Psoas muscle (tissue), 8 donors: ENCODE results near the gene TRIM15. TPM values are rescaled to one million over a fixed set of nuclear protein-coding genes. Genes with fewer than 3 reads are reported as not detected.
A peak's percentile ranks its signal among the peaks of the same experiment; 100 is the strongest.

Experiments used
- ATAC-seq, 4 donors: fragments of 200-7000 bp; cut with Tn5 transposase; one replicate each; pipeline ENCODE4 v1.9.1; 2020; ENCODE audit warnings: moderate library complexity in 3 of 4, mild to moderate bottlenecking in 2 of 4
- DNase-seq, 2 donors: peaks; one replicate each; pipeline ENCODE4 v3.0.0-alpha.2; 2020
- H3K27ac ChIP-seq: fragments of 200-600 bp; one replicate; pipeline ENCODE4 v1.8.0; 2022
- H3K27me3 ChIP-seq, 3 donors: fragments of 200-600 bp in 1 of 3; one replicate each; pipeline versions ENCODE4 v1.6.1 to v1.8.0; 2013 to 2022; ENCODE audit warnings: low read length in 2 of 3, mild to moderate bottlenecking in 2 of 3, moderate library complexity in 1 of 3; ENCODE audit not compliant: insufficient read depth in 3 of 3
- H3K36me3 ChIP-seq, 2 donors: fragments of 200-600 bp in 1 of 2; one replicate each; pipeline versions ENCODE4 v1.6.1 to v1.8.0; 2013 to 2022; ENCODE audit warnings: low read depth in 1 of 2, mild to moderate bottlenecking in 1 of 2, moderate library complexity in 1 of 2; ENCODE audit not compliant: insufficient read depth in 1 of 2
- H3K4me1 ChIP-seq: fragments of 200-600 bp; one replicate; pipeline ENCODE4 v1.8.0; 2022
- H3K4me3 ChIP-seq: fragments of 200-600 bp; one replicate; pipeline ENCODE4 v1.8.0; 2022; ENCODE audit warnings: mild to moderate bottlenecking
- H3K9me3 ChIP-seq: fragments of 200-600 bp; one replicate; pipeline ENCODE4 v1.8.0; 2022
- CTCF ChIP-seq: fragments of 200-600 bp; IDR thresholded peaks from one replicate; pipeline ENCODE4 v1.8.0; 2022; ENCODE audit warnings: antibody characterized with exemption
- WGBS, 3 donors: extraction: QIAGEN DNeasy Blood & Tissue Kit; methylation state at CpG; one replicate each; pipeline versions ENCODE4 v1.1.6 to v1.1.7; 2013; 5-methylcytosine and 5-hydroxymethylcytosine counted together
- intact Hi-C, 2 donors: fragments of 100-400 bp; cut with DNase I; formaldehyde crosslinking; loops; one replicate each; pipeline versions ENCODE4 v1.11.0 to v1.14.2; 2022
- polyA plus RNA-seq, 3 donors: library from polyadenylated mRNA; stranded (reverse); fragments of 200-250 nt; gene quantifications; one replicate each; pipeline ENCODE4 v1.2.3, GENCODE V29; 2013
- total RNA-seq, 4 donors: library from RNA; stranded (reverse); fragmentation: NEBNext Ultra II Directional in 2 of 4; extraction: Animal tissue kit (Norgen Biotek cat#: 25700) in 2 of 4; gene quantifications; one replicate each; pipeline versions ENCODE4 v1.2.1 to v1.2.4, GENCODE V29; 2021 to 2023
- donor health status: healthy with polysubstance abuse.
- donor health status: DM: no; HTN: no; CAD: no; lungs with moderate emphysema.
- donor health status: Bipolar disorder and iron deficiency.
- donor health status: healthy.
- donor health status: DM: yes; HTN: yes; CAD: no.
- donor health status: DM: no; HTN: no; CAD: no.
- donor health status: DM: no; HTN: no; CAD: no.
- donor health status: DM: yes; HTN: yes; CAD: no.

TRIM15 gene
- total and polyA plus RNA-seq, 7 donors = 0.01 TPM; not detected in 6

- Histone ChIP-seq H3K9me3 (no peaks in the 10 kb centered on the region), H3K27me3 (no peaks in the 10 kb centered on the region), H3K36me3 (no peaks in the 10 kb centered on the region), H3K27ac (no peak overlapping the region), H3K4me3 (peak overlapping the region; percentile 74), H3K4me1 (peaks cover 29% of the 10 kb centered on the region)
- no peak for TF ChIP-seq CTCF
- DNase-seq = no peak
- 44 to 57% (median 46%) methylated on average over 3 of the region's 3 CpGs for WGBS, 3 donors
- intact Hi-C loops = loop anchor here (10.0 kb wide), 3 partner anchors 113 to 333 kb away; partner anchors contain the start of gene TRIM39 (in 1 of the 2)
- ATAC-seq = no peak
These were observed 48.6 kb downstream of the TRIM15 start for GRCh38 chr6:30211899-30212298.

- WGBS, 3 donors = 0 to 1% (median 0%) methylated on average over 54 to 59 of the region's 59 CpGs
- peak; percentile 97 for ATAC-seq
These were observed 49.7 kb downstream of the TRIM15 start, which contains the start of gene TRIM26 for GRCh38 chr6:30212865-30213666. TSS of gene TRIM26 (minus strand) at chr6:30213406. CDS start at chr6:30199103, 14,303 bp downstream.

GRCh38 chr6:30213667-30213956 is 50.3 kb downstream of the TRIM15 start:
- ATAC-seq (no peak), DNase-seq (no peak)
- peaks cover 19% of the 10 kb centered on the region for H3K4me1 ChIP-seq
- H3K36me3 ChIP-seq = no peaks in the 10 kb centered on the region
- 0% methylated on average over 12 of the region's 12 CpGs for WGBS, 3 donors
- TF ChIP-seq CTCF = no peak
- H3K4me3 ChIP-seq = peak overlapping the region; percentile 74
- H3K27me3 ChIP-seq = no peaks in the 10 kb centered on the region
- H3K9me3 ChIP-seq = no peaks in the 10 kb centered on the region
- intact Hi-C loops = loop anchor here (10.0 kb wide), 3 partner anchors 111 to 331 kb away; partner anchors contain the start of gene TRIM39 (in 1 of the 2)
- H3K27ac ChIP-seq = peak overlapping the region; percentile 98

More at GRCh38 chr6:30212865-30213666, 49.7 kb downstream of the TRIM15 start, which contains the start of gene TRIM26:
- Histone ChIP-seq H3K4me1 (peaks cover 19% of the 10 kb centered on the region), H3K27ac (peak within 1 kb of the TSS; percentile 98), H3K27me3 (no peaks in the 10 kb centered on the region), H3K36me3 (no peaks in the 10 kb centered on the region), H3K9me3 (no peaks in the 10 kb centered on the region), H3K4me3 (peak within 1 kb of the TSS; percentile 74)
- no peak for TF ChIP-seq CTCF
- intact Hi-C loops = loop anchor here (10.0 kb wide), 3 partner anchors 112 to 332 kb away; partner anchors contain the start of gene TRIM39 (in 1 of the 2)
- DNase-seq = peak; percentile 95 to 98

- intact Hi-C loops = loop anchor here (10.0 kb wide), 3 partner anchors 111 to 331 kb away; partner anchors contain the start of gene TRIM39 (in 1 of the 2)
- no peaks in the 10 kb centered on the region for H3K9me3 ChIP-seq
- no peaks in the 10 kb centered on the region for H3K27me3 ChIP-seq
- peak overlapping the region; percentile 98 for H3K27ac ChIP-seq
- no peak for TF ChIP-seq CTCF
- peak overlapping the region; percentile 74 for H3K4me3 ChIP-seq
- peak; percentile 85 to 87 (median 86) for ATAC-seq
- WGBS, 3 donors = 1 to 2% (median 1%) methylated on average over 43 to 45 of the region's 45 CpGs
- H3K4me1 ChIP-seq = peaks cover 19% of the 10 kb centered on the region
- no peaks in the 10 kb centered on the region for H3K36me3 ChIP-seq
- DNase-seq = peak; percentile 86 to 92
These were observed 50.8 kb downstream of the TRIM15 start for GRCh38 chr6:30213957-30214656.
